HG03280 (cell line): ENCODE results near the gene FAM193B.
"Not testable (repeated sequence)": the region's sequence is repeated elsewhere in the genome, so short reads cannot be mapped to it uniquely, and the experiment has no call there.

Source experiments
- ATAC-seq: cut with Tn5 transposase; IDR thresholded peaks from one replicate; pipeline ENCODE4 v1.9.1; 2021; ENCODE audit warnings: mild to moderate bottlenecking, moderate library complexity; ENCODE audit not compliant: unreplicated experiment

The FAM193B gene

GRCh38 chr5:177578316-177578715 lies 24.0 kb upstream of the FAM193B start:
- ATAC-seq = no peak

GRCh38 chr5:177576169-177576568 lies 21.8 kb upstream of the FAM193B start:
- no peak for ATAC-seq

GRCh38 chr5:177575488-177575887 lies 21.1 kb upstream of the FAM193B start:
- no peak for ATAC-seq

GRCh38 chr5:177569894-177570293 lies 15.5 kb upstream of the FAM193B start:
- ATAC-seq = no peak

GRCh38 chr5:177568326-177568725 lies 14.0 kb upstream of the FAM193B start:
- ATAC-seq = no peak

- no peak for ATAC-seq
Observed at GRCh38 chr5:177565046-177565445, 10.7 kb upstream of the FAM193B start.

- not testable (repeated sequence) for ATAC-seq
Observed at GRCh38 chr5:177559446-177559941, 5.1 kb upstream of the FAM193B start.

GRCh38 chr5:177557796-177558195 lies 3.4 kb upstream of the FAM193B start:
- ATAC-seq = no peak

GRCh38 chr5:177557041-177557647 lies 2.8 kb upstream of the FAM193B start:
- no peak for ATAC-seq

GRCh38 chr5:177555665-177556064 lies 1.3 kb upstream of the FAM193B start:
- no peak for ATAC-seq

GRCh38 chr5:177555228-177555627 lies 865 bp upstream of the FAM193B start:
- no peak for ATAC-seq

- peak; percentile 46 for ATAC-seq
Observed at GRCh38 chr5:177553671-177554429, 513 bp downstream of the FAM193B start.

GRCh38 chr5:177552839-177553455 lies 1.4 kb downstream of the FAM193B start:
- no peak for ATAC-seq

GRCh38 chr5:177550122-177550521 lies 4.2 kb downstream of the FAM193B start:
- ATAC-seq = no peak

GRCh38 chr5:177548495-177548894 lies 5.9 kb downstream of the FAM193B start:
- no peak for ATAC-seq

- ATAC-seq = no peak
Observed at GRCh38 chr5:177547736-177548135, 6.6 kb downstream of the FAM193B start.

- ATAC-seq = no peak
Observed at GRCh38 chr5:177546258-177546741, 8.1 kb downstream of the FAM193B start.

- no peak for ATAC-seq
Observed at GRCh38 chr5:177545487-177546257, 8.7 kb downstream of the FAM193B start.

GRCh38 chr5:177542816-177543465 lies 11.4 kb downstream of the FAM193B start:
- no peak for ATAC-seq

- ATAC-seq = no peak
Observed at GRCh38 chr5:177540438-177540837, 13.9 kb downstream of the FAM193B start.
